H9 (cell line): ENCODE results near the gene SMARCA2. TPM values are rescaled to one million over a fixed set of nuclear protein-coding genes. Genes with fewer than 3 reads are reported as not detected.

Experiments used
- DNase-seq: peaks from one replicate; pipeline ENCODE4 v3.0.0-alpha.2; 2017
- H2AFZ ChIP-seq: one replicate; pipeline ENCODE4 v1.6.1; 2013; ENCODE audit warnings: mild to moderate bottlenecking, low read length, control low read depth, moderate library complexity
- H2AK5ac ChIP-seq: 2 replicates; pipeline ENCODE4 v1.6.1; 2013; ENCODE audit warnings: low read length, control low read depth, mixed read lengths; ENCODE audit not compliant: insufficient read length
- H2BK120ac ChIP-seq: one replicate; pipeline ENCODE4 v1.6.1; 2013; ENCODE audit warnings: low read depth, mild to moderate bottlenecking, low read length, control low read depth, inconsistent platforms; ENCODE audit not compliant: poor library complexity, severe bottlenecking
- H2BK12ac ChIP-seq: 2 replicates; pipeline ENCODE4 v1.6.1; 2013; ENCODE audit warnings: low read length, control low read depth, mixed read lengths, low read depth; ENCODE audit not compliant: insufficient read length
- H2BK15ac ChIP-seq: 2 replicates; pipeline ENCODE4 v1.6.1; 2013; ENCODE audit warnings: low read depth, low read length, control low read depth
- H2BK20ac ChIP-seq: one replicate; pipeline ENCODE4 v1.6.1; 2013; ENCODE audit warnings: low read depth, mild to moderate bottlenecking, low read length, control low read depth, inconsistent platforms; ENCODE audit not compliant: poor library complexity, severe bottlenecking
- H2BK5ac ChIP-seq: 2 replicates; pipeline ENCODE4 v1.6.1; 2013; ENCODE audit warnings: low read length, control low read depth, mixed read lengths; ENCODE audit not compliant: insufficient read length
- H3K14ac ChIP-seq: 2 replicates; pipeline ENCODE4 v1.6.1; 2013; ENCODE audit warnings: low read length, control low read depth; ENCODE audit not compliant: insufficient read depth
- H3K18ac ChIP-seq: 2 replicates; pipeline ENCODE4 v1.6.1; 2013; ENCODE audit warnings: low read depth, mild to moderate bottlenecking, mixed read lengths, low read length, control low read depth; ENCODE audit not compliant: insufficient read length
- H3K23ac ChIP-seq: 2 replicates; pipeline ENCODE4 v1.6.1; 2013; ENCODE audit warnings: low read length, control low read depth, mixed read lengths, low read depth; ENCODE audit not compliant: insufficient read length
- H3K23me2 ChIP-seq: 2 replicates; pipeline ENCODE4 v1.6.1; 2013; ENCODE audit warnings: low read depth, mild to moderate bottlenecking, mixed read lengths, low read length, control low read depth; ENCODE audit not compliant: insufficient read length, poor library complexity, severe bottlenecking
- H3K27ac ChIP-seq: 2 replicates; pipeline ENCODE4 v1.5.1; 2013; ENCODE audit warnings: low read length, control low read depth, mixed read lengths, low read depth; ENCODE audit not compliant: insufficient read length
- H3K27me3 ChIP-seq: 2 replicates; pipeline ENCODE4 v1.6.1; 2013; ENCODE audit warnings: low read length, control low read depth, inconsistent platforms; ENCODE audit not compliant: insufficient read depth
- H3K4ac ChIP-seq: 2 replicates; pipeline ENCODE4 v1.6.1; 2013; ENCODE audit warnings: low read depth, mild to moderate bottlenecking, control low read depth, inconsistent platforms, low read length, moderate library complexity
- H3K4me1 ChIP-seq: 2 replicates; pipeline ENCODE4 v1.6.1; 2013; ENCODE audit warnings: low read length, control low read depth, inconsistent platforms; ENCODE audit not compliant: insufficient read depth
- H3K4me2 ChIP-seq: 2 replicates; pipeline ENCODE4 v1.6.1; 2013; ENCODE audit warnings: low read length, control low read depth, mixed read lengths; ENCODE audit not compliant: insufficient read length, insufficient read depth
- H3K56ac ChIP-seq: 2 replicates; pipeline ENCODE4 v1.6.1; 2013; ENCODE audit warnings: low read depth, mild to moderate bottlenecking, mixed read lengths, low read length, control low read depth; ENCODE audit not compliant: insufficient read length
- H3K79me1 ChIP-seq: 2 replicates; pipeline ENCODE4 v1.6.1; 2013; ENCODE audit warnings: low read depth, mild to moderate bottlenecking, moderate library complexity, low read length, control low read depth, inconsistent platforms; ENCODE audit not compliant: insufficient read depth, poor library complexity, severe bottlenecking
- H3K79me2 ChIP-seq: 2 replicates; pipeline ENCODE4 v1.6.1; 2013; ENCODE audit warnings: low read length, control low read depth, inconsistent platforms; ENCODE audit not compliant: insufficient read depth
- H3K9ac ChIP-seq: 2 replicates; pipeline ENCODE4 v1.6.1; 2013; ENCODE audit warnings: low read length, control low read depth, mixed read lengths; ENCODE audit not compliant: insufficient read length; ENCODE audit errors: extremely low read depth
- H3K9me3 ChIP-seq: one replicate; pipeline ENCODE4 v1.6.1; 2013; ENCODE audit warnings: low read depth, low read length, inconsistent platforms; ENCODE audit not compliant: control insufficient read depth
- H3T11ph ChIP-seq: one replicate; pipeline ENCODE4 v1.6.1; 2013; ENCODE audit warnings: mild to moderate bottlenecking, low read length, control low read depth, inconsistent platforms
- H4K20me1 ChIP-seq: one replicate; pipeline ENCODE4 v1.6.1; 2013; ENCODE audit not compliant: control insufficient read depth, insufficient read length, insufficient read depth
- H4K5ac ChIP-seq: 2 replicates; pipeline ENCODE4 v1.6.1; 2013; ENCODE audit warnings: low read depth, mild to moderate bottlenecking, mixed read lengths, low read length, control low read depth; ENCODE audit not compliant: insufficient read length
- H4K8ac ChIP-seq: replicated peaks from 2 replicates; pipeline ENCODE4 v1.6.1; 2013; ENCODE audit warnings: low read length, control low read depth, mixed read lengths, low read depth; ENCODE audit not compliant: insufficient read length
- H4K91ac ChIP-seq: 2 replicates; pipeline ENCODE4 v1.6.1; 2013; ENCODE audit warnings: low read depth, mild to moderate bottlenecking, moderate library complexity, mixed read lengths, low read length, control low read depth; ENCODE audit not compliant: insufficient read length
- H3K27ac Mint-ChIP-seq, 3 experiments: 2 replicates in 2 of 3; 3 replicates in 1 of 3; pipeline ENCODE4 v1.8.0; 2020 to 2021; ENCODE audit warnings: mixed read lengths in 3 of 3, mild to moderate bottlenecking in 1 of 3, moderate library complexity in 1 of 3
- H3K27me3 Mint-ChIP-seq: 2 replicates; pipeline ENCODE4 v1.8.0; 2021; ENCODE audit warnings: low read depth, mild to moderate bottlenecking, moderate library complexity, mixed read lengths
- H3K36me3 Mint-ChIP-seq, 3 experiments: 2 replicates in 2 of 3; 3 replicates in 1 of 3; pipeline ENCODE4 v1.8.0; 2020 to 2021; ENCODE audit warnings: low read depth in 3 of 3, mixed read lengths in 3 of 3; ENCODE audit not compliant: insufficient read depth in 1 of 3
- H3K4me1 Mint-ChIP-seq, 2 experiments: 2 replicates each; pipeline ENCODE4 v1.8.0; 2020; ENCODE audit warnings: mixed read lengths in 2 of 2
- H3K4me3 Mint-ChIP-seq, 2 experiments: 2 replicates in 1 of 2; 3 replicates in 1 of 2; pipeline ENCODE4 v1.8.0; 2020 to 2021; ENCODE audit warnings: mild to moderate bottlenecking in 2 of 2, mixed read lengths in 2 of 2, moderate library complexity in 1 of 2
- H3K9me3 Mint-ChIP-seq, 2 experiments: 2 replicates in 1 of 2; 3 replicates in 1 of 2; pipeline ENCODE4 v1.8.0; 2020; ENCODE audit warnings: mild to moderate bottlenecking in 2 of 2, mixed read lengths in 2 of 2, moderate library complexity in 1 of 2
- CTCF ChIP-seq: fragments of 200-600 bp; sonication (generic); conservative IDR thresholded peaks from 3 replicates; pipeline ENCODE4 v1.8.0; 2021; ENCODE audit warnings: antibody characterized with exemption, mild to moderate bottlenecking
- WGBS: extraction: QIAGEN DNeasy Blood & Tissue Kit; methylation state at CpG from one replicate; pipeline ENCODE4 v1.1.7; 2013; ENCODE audit warnings: missing lambda C conversion rate, low lambda C conversion rate, mixed read lengths; ENCODE audit not compliant: insufficient read length; ENCODE audit errors: extremely low coverage; 5-methylcytosine and 5-hydroxymethylcytosine counted together
- total RNA-seq: library from RNA; stranded (reverse); gene quantifications from 2 replicates; pipeline ENCODE4 v1.2.1, GENCODE V29; 2021

SMARCA2 gene
- total RNA-seq, 1 experiment from 2014 or later = 15.3 TPM

GRCh38 chr9:2039294-2040180 lies 24.4 kb downstream of the SMARCA2 start:
- Histone ChIP-seq H2BK20ac (no peak overlapping the region), H4K20me1 (no peaks in the 10 kb centered on the region), H3K79me2 (no peaks in the 10 kb centered on the region), H2BK12ac (no peak overlapping the region), H3K27ac (no peak overlapping the region), H2BK120ac (no peak overlapping the region), H3K4me2 (no peak overlapping the region), H4K91ac (no peak overlapping the region), H2BK5ac (no peak overlapping the region), H3K14ac (no peak overlapping the region), H3K23ac (no peak overlapping the region), H3K4me1 (no peaks in the 10 kb centered on the region), H3K23me2 (no peaks in the 10 kb centered on the region), H3K9ac (no peak overlapping the region), H3K79me1 (no peaks in the 10 kb centered on the region), H2AFZ (no peak overlapping the region), H3T11ph (no peak overlapping the region), H3K4ac (no peak overlapping the region), H3K18ac (no peak overlapping the region), H2AK5ac (no peak overlapping the region), H3K56ac (no peak overlapping the region), H2BK15ac (no peak overlapping the region), H3K9me3 (no peaks in the 10 kb centered on the region), H3K27me3 (no peaks in the 10 kb centered on the region), H4K8ac (no peak overlapping the region), H4K5ac (no peak overlapping the region)
- no CpG with 5 or more reads among the region's 20 CpGs for WGBS
- no peak overlapping the region for H3K4me3 Mint-ChIP-seq
- no peak for TF ChIP-seq CTCF
- peaks cover 19% of the 10 kb centered on the region for H3K27me3 Mint-ChIP-seq
- no peaks in the 10 kb centered on the region for H3K9me3 Mint-ChIP-seq
- 0 out of 4 replicates have a peak, but pooled peaks cover 0 to 6% of the 10 kb centered on the region in 2 experiments for H3K4me1 Mint-ChIP-seq
- no peak overlapping the region for H3K27ac Mint-ChIP-seq
- no peak for DNase-seq
- H3K36me3 Mint-ChIP-seq = no peaks in the 10 kb centered on the region
